T1000 (cell line): ENCODE data around the gene IDH1.
A peak's percentile ranks its signal among the peaks of the same experiment; 100 is the strongest.
"Not testable (repeated sequence)": the region's sequence is repeated elsewhere in the genome, so short reads cannot be mapped to it uniquely, and the experiment has no call there.

Experiments used
- DNase-seq: peaks from one replicate; lab custom pipeline; 2025; ENCODE audit warnings: mixed read lengths; lab: John Stamatoyannopoulos, UW

The IDH1 gene

GRCh38 chr2:208254871-208255556 lies at the start of gene IDH1:
IDH1 (minus strand) TSS chr2:208255071; CDS start chr2:208251551, 3,520 bp downstream.
- DNase-seq: peak; percentile 95

- no peak for DNase-seq
These were observed 49.3 kb upstream of the IDH1 start for GRCh38 chr2:208304157-208304556.

- DNase-seq: no peak
These were observed 46.2 kb upstream of the IDH1 start for GRCh38 chr2:208300847-208301618.

DNA sequence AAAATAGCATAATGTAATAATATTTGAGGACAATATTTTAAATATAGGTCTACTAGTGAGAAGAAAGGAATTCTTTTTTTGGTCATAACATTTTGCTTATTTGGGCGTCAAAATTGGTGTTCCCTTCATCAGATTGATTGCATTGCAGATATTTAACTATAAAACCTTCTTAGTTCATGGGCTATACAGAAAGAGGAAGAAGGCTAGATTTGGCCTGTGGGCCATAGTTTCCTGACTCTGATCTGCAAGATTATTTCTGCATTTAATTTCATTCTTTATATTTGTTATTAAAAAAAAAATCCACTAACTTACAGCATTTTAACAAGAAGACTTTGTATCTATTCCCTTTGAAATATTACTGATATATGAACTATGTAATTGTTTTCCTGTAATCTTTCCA lies 43.1 kb upstream of the IDH1 start:
- no peak for DNase-seq

GRCh38 chr2:208296610-208297009 lies 41.7 kb upstream of the IDH1 start:
- no peak for DNase-seq

DNA sequence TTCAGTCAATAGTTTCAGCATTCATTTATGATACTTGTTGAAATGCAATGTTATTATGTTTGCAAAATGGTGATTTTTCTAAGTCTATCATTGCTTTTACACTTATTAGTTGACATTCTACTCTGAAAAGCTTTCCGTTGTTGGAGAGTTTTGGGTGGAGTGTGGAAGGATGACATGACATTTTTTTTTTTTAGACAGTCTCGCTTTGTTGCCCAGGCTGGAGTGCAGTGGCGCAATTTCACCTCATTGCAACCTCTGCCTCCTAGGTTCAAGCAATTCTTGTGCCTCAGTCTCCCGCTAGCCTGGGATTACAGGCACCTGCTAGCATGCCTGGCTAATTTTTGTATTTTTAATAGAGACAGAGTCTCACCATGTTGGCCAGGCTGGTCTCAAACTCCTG lies 41.0 kb upstream of the IDH1 start:
- DNase-seq: no peak

- no peak for DNase-seq
These were observed 39.7 kb upstream of the IDH1 start for GRCh38 chr2:208294482-208295024.

GRCh38 chr2:208285853-208286252 lies 31.0 kb upstream of the IDH1 start:
- no peak for DNase-seq

DNA sequence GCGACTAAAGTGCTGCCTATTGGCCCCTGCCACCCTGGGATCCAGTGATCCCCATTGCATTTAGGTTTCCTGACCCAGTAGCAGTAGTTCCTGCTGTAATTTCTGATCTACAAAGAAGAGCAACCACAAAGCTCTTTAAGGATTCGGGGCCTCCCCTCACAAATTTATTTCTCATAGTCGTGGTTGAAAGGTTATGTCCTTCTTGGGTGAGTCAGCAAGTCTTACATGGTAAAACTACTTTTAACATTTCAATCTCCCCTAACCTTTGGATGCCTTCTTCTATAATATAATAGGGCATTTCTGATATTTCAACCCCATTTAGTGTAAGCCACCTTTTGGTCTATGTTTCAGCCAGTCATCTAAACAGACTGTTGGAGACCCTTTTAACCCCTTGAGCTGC lies 26.1 kb upstream of the IDH1 start:
- DNase-seq: no peak

DNA sequence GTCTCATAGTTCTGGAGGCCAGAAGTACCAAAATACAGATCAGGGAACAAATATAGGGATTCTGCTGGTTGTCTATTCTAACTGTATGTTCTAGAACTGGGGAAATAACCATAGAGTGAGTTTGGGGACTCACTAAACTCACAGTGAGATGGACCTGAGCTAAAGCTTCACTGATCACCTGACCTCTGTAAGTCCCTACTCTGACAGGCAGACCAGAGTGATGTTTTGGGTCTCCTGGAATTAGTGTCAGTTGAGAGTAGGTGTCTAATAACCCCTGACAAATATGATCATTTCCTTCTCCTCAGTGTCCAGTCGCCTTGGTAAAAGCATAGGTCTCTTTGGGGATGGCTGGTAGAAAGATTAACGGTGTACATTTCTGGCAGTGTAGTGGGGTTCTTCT lies 25.4 kb upstream of the IDH1 start:
- DNase-seq: no peak

GRCh38 chr2:208279236-208279635 lies 24.4 kb upstream of the IDH1 start:
- no peak for DNase-seq

DNA sequence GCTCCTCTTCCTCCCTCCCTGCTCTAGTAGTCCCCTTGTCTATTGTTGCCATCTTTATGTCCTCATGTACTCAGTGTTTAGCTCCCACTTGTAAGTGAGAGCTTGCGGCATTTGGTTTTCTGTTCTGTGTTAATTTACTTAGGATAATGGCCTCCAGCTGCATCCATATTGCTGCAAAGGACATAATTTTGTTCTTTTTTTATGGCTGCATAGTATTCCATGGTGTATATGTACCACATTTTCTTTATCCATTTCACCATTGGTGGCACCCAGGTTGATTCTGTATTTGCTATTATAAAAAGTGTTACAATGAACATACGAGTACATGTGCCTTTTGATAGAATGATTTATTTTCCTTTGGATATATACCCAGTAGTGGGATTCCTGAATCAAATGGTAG lies 23.7 kb upstream of the IDH1 start:
- DNase-seq: no peak

DNA sequence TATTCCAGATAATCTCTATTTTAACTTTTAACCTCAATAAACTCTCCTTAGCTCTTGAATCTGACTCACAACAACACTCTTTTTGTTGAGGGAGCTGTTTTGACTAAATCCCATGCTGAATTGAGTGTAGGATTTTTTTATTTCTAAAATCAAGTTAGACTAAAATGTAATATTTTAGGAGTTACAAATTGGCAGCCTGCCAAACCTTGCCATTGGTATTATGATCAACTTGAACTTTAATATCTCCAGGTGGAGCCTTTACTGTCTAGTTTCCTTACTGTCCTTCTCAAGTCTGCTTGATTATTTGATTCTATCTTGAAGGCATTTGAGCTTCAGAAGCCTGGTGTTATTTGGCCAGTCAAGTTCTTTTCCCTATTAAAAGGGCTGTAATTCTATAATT lies 19.9 kb upstream of the IDH1 start:
- no peak for DNase-seq

- DNase-seq: no peak
These were observed 14.2 kb upstream of the IDH1 start for GRCh38 chr2:208269091-208269490.

GRCh38 chr2:208268156-208268952 lies 13.5 kb upstream of the IDH1 start:
- no peak for DNase-seq

DNA sequence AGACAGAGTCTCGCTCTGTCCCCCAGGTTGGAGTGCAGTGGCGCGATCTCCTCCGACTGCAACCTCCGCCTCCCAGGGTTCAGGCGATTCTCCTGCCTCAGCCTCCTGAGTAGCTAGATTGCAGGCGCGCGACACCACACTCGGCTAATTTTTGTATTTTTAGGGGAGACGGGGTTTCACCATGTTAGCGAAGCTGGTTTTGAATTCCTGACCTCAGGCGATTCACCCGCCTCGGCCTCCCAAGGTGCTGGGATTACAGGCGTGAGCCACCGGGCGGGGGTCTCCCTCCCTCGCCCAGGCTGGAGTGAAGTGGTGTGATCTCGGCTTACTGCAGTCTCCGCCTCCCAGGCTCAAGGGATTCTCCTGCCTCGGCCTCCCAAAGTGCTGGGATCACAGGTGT lies 12.7 kb upstream of the IDH1 start:
- DNase-seq: not testable (repeated sequence)

- no peak for DNase-seq
These were observed 12.1 kb upstream of the IDH1 start for GRCh38 chr2:208266936-208267335.

DNA sequence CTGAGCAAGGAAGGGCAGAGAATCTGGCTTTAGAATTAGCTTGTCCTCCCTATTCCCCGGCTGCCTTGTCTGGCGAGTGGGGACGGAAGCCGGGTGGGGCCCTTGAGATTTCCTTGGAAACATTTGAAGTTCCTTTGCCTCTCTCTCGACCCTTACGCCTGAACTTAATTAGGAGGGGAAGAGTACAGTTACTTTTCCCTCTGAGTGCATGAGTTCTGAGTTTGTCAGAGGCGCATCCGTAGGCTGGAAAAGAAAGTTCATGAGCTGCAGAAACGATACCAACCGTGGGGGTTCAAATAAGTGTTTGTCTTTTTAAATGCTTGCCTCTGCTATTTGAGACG lies 11.7 kb upstream of the IDH1 start:
- DNase-seq: no peak

DNA sequence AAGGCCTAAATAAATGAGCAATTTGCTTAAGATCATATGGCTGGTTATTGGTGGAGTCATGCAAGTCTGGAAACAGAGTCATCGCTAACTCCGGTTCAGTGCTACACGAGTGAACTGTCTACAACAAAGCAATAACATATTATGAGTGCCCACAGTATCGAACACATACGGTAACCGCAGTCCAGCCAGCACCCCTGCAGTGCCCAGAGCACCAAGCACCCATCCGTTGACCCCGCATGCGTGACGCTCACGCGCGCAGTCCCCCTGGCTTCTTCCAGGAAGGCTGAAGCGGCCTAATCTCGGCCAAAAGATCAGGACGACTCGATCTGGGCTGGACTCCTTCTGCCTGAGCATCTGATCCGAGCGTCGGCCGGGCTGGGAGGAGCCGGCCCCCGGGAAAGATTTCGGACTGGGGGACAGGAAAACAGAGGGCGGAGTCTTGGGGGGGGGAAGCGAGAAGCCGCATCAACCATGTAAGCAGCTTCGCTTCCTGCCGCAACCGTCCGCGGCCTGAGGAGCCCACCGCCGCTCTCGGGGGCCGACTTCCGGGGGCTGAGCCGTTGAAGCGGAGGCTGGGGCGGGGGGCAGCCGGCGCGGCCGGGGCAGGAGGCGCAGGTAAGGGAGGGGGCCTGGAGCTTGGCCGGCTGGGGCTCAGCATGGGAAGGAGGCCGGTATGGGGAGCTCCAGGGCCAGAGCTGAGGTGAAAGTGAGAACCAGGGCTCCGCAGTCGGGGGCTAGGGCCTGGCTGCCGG lies 11.1 kb upstream of the IDH1 start, which contains the start of gene PIKFYVE:
TSS of gene PIKFYVE (plus strand) at position 455 of the 752 bp plus-strand sequence. CDS start 5,265 bp downstream, outside the sequence.
- DNase-seq: peak; percentile 95

DNA sequence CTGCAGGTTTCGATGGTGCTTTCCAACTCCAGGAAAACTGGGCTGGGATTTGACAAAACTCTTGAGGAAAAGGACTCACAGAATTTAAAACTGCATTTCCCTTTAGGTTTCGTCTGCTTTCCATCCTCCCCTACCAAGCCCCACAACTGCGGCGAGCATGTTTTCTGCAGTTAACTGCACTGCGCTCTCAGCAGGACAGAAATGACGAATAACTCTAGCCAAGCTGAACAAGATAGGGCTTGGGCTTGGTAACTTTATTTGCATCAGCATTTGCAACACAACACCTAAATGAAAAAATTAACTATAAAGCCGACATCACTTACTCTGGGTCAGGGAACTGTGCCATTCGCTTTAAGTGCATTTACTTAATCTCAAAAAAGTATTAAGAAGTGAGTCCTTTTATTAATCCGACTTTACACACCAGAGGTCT lies 10.5 kb upstream of the IDH1 start:
- no peak for DNase-seq
